ENCODE results near the gene PTBP1. TPM values are rescaled to one million over a fixed set of nuclear protein-coding genes. Genes with fewer than 3 reads are reported as not detected.

The PTBP1 gene
- total RNA-seq, 2 experiments from 2014 or later, result 584 to 738 TPM

DNA sequence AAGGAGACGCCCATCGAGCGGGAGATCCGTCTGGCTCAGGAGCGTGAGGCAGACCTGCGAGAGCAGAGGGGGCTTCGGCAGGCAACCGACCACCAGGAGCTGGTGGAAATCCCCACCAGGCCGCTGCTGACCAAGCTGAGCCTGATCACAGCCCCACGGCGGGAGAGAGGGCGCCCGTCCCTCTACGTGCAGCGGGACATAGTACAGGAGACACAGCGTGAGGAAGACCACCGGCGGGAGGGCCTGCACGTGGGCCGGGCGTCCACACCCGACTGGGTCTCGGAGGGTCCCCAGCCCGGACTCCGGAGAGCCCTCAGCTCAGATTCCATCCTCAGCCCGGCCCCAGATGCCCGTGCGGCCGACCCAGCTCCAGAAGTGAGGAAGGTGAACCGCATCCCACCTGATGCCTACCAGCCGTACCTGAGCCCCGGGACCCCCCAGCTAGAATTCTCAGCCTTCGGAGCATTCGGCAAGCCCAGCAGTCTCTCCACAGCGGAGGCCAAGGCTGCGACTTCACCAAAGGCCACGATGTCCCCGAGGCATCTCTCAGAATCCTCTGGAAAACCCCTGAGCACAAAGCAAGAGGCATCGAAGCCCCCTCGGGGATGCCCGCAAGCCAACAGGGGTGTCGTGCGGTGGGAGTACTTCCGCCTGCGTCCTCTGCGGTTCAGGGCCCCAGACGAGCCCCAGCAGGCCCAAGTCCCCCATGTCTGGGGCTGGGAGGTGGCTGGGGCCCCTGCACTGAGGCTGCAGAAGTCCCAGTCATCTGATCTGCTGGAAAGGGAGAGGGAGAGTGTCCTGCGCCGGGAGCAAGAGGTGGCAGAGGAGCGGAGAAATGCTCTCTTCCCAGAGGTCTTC lies 39.2 kb upstream of the PTBP1 start:
- no peak overlapping the region for H3K4me3 Mint-ChIP-seq
- POLR2A ChIA-PET, result no interaction called here
- no peak for DNase-seq
- H3K27me3 Mint-ChIP-seq, result no peaks in the 10 kb centered on the region
- intact Hi-C loops (cut with DNase I, micrococcal nuclease), result no loop called here
- no peak for ATAC-seq
- peaks cover under 1% of the 10 kb centered on the region for H3K4me1 Mint-ChIP-seq
- CTCF ChIA-PET, result no interaction called here
- no peaks in the 10 kb centered on the region for H3K36me3 Mint-ChIP-seq (ENCODE audit: low read depth)
- H3K9me3 Mint-ChIP-seq (ENCODE audit: low read depth), result peaks cover 6% of the 10 kb centered on the region
- H3K27ac Mint-ChIP-seq, result no peak overlapping the region

DNA sequence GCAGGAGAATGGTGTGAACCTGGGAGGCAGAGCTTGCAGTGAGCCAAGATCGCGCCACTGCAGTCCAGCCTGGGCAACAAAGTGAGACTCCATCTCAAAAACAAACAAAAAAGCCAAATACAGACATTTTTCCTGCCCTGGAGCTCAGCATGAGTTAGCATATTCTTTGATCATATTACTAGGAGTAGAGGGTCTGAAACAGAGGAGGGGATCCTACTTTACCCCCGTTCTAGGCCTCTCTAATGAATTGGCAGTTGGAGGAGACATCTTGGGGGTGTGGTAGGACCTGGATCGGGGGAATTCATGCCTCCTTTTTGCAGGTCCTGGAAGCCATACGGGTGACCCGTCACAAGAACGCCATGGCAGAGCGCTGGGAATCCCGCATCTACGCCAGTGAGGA lies 34.1 kb upstream of the PTBP1 start:
- DNase-seq (no peak), ATAC-seq (no peak)
- Mint-ChIP-seq H3K27ac (no peak overlapping the region), H3K36me3 (ENCODE audit: low read depth) (no peaks in the 10 kb centered on the region), H3K4me1 (no peaks in the 10 kb centered on the region), H3K4me3 (no peak overlapping the region), H3K9me3 (ENCODE audit: low read depth) (peaks cover 6% of the 10 kb centered on the region), H3K27me3 (no peaks in the 10 kb centered on the region)
- ChIA-PET CTCF (interaction anchor here (0.6 to 1.0 kb wide), 4 partner anchors 9 to 682 kb away, joined by 3 read pairs; no protein-coding TSS in a partner anchor), POLR2A (no interaction called here)
- intact Hi-C loops (cut with DNase I, micrococcal nuclease), result no loop called here

DNA sequence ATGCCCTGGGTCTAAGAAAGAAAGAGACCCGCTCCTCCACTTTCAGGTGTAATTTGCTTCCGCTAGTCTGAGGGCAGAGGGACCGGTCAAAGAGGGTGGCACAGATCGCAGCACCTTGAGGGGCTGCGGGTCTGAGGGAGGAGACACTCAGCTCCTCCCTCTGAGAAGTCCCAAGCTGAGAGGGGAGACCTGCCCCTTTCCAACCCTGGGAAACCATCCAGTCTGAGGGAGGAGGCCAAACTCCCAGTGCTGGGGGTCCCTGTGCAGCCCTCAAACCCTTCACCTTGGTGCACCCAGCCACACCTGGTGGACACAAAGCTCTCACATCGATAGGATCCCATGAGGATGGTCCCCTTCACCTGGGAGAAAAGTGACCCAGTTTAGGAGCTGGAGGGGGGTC lies 33.4 kb upstream of the PTBP1 start:
- intact Hi-C loops (cut with DNase I, micrococcal nuclease), result no loop called here
- no peaks in the 10 kb centered on the region for H3K36me3 Mint-ChIP-seq (ENCODE audit: low read depth)
- POLR2A ChIA-PET, result no interaction called here
- no peak overlapping the region for H3K4me3 Mint-ChIP-seq
- H3K9me3 Mint-ChIP-seq (ENCODE audit: low read depth), result peaks cover 3% of the 10 kb centered on the region
- ATAC-seq (no peak), DNase-seq (no peak)
- H3K27ac Mint-ChIP-seq, result no peak overlapping the region
- H3K4me1 Mint-ChIP-seq, result no peaks in the 10 kb centered on the region
- CTCF ChIA-PET, result interaction anchor here (0.6 to 1.0 kb wide), 3 partner anchors 8 to 681 kb away, joined by 3 read pairs; no protein-coding TSS in a partner anchor
- no peaks in the 10 kb centered on the region for H3K27me3 Mint-ChIP-seq

DNA sequence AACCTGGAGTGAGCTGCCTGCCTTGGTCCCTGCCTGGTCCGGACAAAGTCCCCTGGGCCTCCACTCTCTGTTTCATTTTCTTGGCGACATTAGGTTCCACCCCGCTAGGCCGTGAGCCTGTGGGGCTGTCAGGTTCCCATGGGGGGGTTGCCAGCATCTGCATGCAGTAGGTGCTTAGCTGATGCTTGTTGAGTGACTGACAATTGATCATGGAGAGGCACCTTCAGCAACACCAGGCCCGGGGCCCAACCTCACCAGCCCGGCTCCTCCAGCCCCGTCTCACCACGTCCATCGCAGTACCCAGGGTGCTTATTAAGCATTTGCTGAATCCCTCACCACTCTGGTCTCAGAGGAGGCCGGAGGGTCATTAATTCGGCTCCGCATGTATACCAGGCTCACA lies 33.0 kb upstream of the PTBP1 start:
- DNase-seq (no peak), ATAC-seq (no peak)
- Mint-ChIP-seq H3K4me3 (no peak overlapping the region), H3K4me1 (no peaks in the 10 kb centered on the region), H3K9me3 (ENCODE audit: low read depth) (peaks cover 3% of the 10 kb centered on the region), H3K27ac (no peak overlapping the region), H3K36me3 (ENCODE audit: low read depth) (no peaks in the 10 kb centered on the region), H3K27me3 (no peaks in the 10 kb centered on the region)
- ChIA-PET POLR2A (no interaction called here), CTCF (interaction anchor here (0.8 kb wide), 1 partner anchor 8 kb away, joined by 3 read pairs; no protein-coding TSS in a partner anchor)
- intact Hi-C loops (cut with DNase I, micrococcal nuclease), result no loop called here

DNA sequence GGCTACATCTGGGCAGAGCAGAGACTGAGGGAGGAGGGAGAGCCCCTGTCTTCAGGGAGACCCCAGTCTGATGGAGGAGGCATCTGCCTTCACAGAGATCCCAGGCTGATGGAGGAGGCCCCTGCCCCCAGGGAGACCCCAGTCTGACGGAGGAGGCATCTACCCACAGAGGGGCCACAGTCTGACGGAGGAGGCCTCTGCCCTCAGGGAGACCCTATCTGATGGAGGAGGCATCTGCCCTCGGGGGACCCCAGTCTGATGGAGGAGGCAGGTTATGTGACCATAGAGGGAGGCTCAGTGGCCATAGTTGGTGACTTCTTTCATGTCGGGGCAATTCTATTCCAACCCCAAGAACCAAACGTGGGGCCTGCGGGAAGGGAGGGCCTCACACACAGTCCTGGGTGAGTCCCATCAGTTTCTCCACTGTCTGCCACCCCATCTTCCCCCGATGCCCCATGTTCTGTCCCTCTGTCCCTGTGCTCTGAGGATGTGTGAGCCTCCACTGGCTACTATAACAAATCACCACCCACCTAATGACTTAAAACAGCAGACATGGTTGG lies 32.0 kb upstream of the PTBP1 start:
- no peak overlapping the region for H3K4me3 Mint-ChIP-seq
- no peak overlapping the region for H3K27ac Mint-ChIP-seq
- ChIA-PET CTCF (no interaction called here), POLR2A (no interaction called here)
- intact Hi-C loops (cut with DNase I, micrococcal nuclease), result no loop called here
- ATAC-seq (no peak), DNase-seq (no peak)
- H3K9me3 Mint-ChIP-seq (ENCODE audit: low read depth), result no peaks in the 10 kb centered on the region
- peaks cover under 1% of the 10 kb centered on the region for H3K4me1 Mint-ChIP-seq
- no peaks in the 10 kb centered on the region for H3K27me3 Mint-ChIP-seq
- H3K36me3 Mint-ChIP-seq (ENCODE audit: low read depth), result no peaks in the 10 kb centered on the region

DNA sequence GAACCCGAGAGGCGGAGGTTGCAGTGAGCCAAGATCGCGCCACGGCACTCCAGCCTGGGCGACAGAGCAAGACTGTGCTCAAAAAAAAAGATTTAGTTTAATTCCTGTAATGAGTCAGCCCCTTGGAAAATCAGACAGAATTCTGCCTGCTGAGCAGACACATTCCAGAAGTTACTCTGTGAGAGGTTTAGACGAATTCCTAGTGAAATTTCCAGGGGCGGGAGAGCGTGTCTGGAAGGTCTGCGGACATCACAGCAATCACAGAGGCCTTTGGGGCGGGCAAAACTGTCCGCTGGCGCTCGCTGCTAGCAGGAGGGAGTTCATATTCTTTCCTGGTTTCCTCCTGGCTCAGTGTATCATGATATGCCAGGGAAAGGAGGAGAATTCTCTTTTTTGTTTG lies 28.8 kb upstream of the PTBP1 start:
- CTCF ChIA-PET, result interaction anchor here (0.6 kb wide), 1 partner anchor 257 kb away, joined by 3 read pairs; no protein-coding TSS in a partner anchor
- DNase-seq, result no peak
- POLR2A ChIA-PET, result no interaction called here

DNA sequence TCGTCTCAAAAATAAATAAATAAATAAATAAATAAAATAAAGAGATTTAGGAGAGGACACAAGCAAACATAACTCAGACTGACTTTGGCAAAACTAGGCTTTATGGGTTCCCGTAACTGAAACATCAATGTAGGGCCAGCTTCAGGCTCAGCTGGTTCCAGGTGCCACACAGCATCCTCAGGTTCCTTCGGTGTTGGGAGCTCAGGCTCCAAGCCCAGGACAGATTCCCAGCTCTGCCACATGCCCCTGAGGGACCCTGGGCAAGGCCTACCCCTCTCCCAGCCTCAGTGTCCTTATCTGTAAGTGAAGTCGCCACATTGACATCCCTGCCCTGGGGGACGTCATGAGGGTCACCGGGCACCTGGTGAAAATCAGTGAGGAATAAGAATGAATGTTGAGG lies 27.6 kb upstream of the PTBP1 start:
- Mint-ChIP-seq H3K4me3 (no peak overlapping the region), H3K27me3 (no peaks in the 10 kb centered on the region), H3K27ac (no peak overlapping the region), H3K4me1 (peaks cover 2% of the 10 kb centered on the region), H3K36me3 (ENCODE audit: low read depth) (no peaks in the 10 kb centered on the region), H3K9me3 (ENCODE audit: low read depth) (no peaks in the 10 kb centered on the region)
- POLR2A ChIA-PET, result no interaction called here
- intact Hi-C loops (cut with DNase I, micrococcal nuclease), result loop anchor here (1.0 to 10.0 kb wide), 9 partner anchors 27 to 232 kb away; partner anchors contain the start of genes CFD (in 1 of the 2), ELANE (in 1 of the 2), PRTN3 (in 1 of the 2) and PTBP1 (in 1 of the 2)
- CTCF ChIA-PET, result interaction anchor here (0.6 to 1.0 kb wide), 3 partner anchors 215 to 259 kb away, joined by 3 to 5 read pairs (median 3); partner anchors contain the start of gene WDR18
- ATAC-seq (no peak), DNase-seq (no peak)

More for the DNA sequence above, 28.8 kb upstream of the PTBP1 start:
- no peak overlapping the region for H3K27ac Mint-ChIP-seq
- peaks cover 2% of the 10 kb centered on the region for H3K4me1 Mint-ChIP-seq
- no peak for ATAC-seq
- H3K36me3 Mint-ChIP-seq (ENCODE audit: low read depth), result no peaks in the 10 kb centered on the region
- H3K4me3 Mint-ChIP-seq, result no peak overlapping the region
- no peaks in the 10 kb centered on the region for H3K9me3 Mint-ChIP-seq (ENCODE audit: low read depth)
- H3K27me3 Mint-ChIP-seq, result no peaks in the 10 kb centered on the region
- intact Hi-C loops (cut with DNase I, micrococcal nuclease), result no loop called here

DNA sequence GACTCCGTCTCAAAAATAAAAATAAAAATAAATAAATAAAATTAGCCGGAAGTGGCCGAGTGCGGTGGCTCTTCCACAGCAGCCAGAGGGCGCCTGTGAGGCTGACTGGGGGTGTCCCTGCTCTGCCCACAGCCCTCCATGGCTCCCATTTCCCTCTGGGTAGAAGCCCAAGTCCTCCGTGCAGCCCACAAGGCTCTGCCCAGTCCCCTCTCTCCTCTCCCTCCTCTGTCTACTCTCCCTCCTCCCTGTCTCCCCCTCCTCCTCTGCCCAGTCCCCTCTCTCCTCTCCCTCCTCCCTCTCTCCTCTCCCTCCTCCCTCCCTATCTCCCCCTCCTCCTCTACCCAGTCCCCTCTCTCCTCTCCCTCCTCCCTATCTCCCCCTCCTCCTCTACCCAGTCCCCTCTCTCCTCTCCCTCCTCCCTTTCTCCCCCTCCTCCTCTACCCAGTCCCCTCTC lies 25.9 kb upstream of the PTBP1 start:
- ATAC-seq, result peak; percentile 76
- ChIA-PET CTCF (interaction anchor here (1.2 kb wide), 2 partner anchors 46 to 68 kb away, joined by 3 to 4 read pairs; no protein-coding TSS in a partner anchor), POLR2A (interaction anchor here (0.7 kb wide), 1 partner anchor 34 kb away, joined by 3 read pairs; no protein-coding TSS in a partner anchor)
- DNase-seq, result peak; percentile 73
- no peaks in the 10 kb centered on the region for H3K9me3 Mint-ChIP-seq (ENCODE audit: low read depth)
- intact Hi-C loops (cut with DNase I, micrococcal nuclease), result loop anchor here (2.0 to 10.0 kb wide), 5 partner anchors 25 to 211 kb away; partner anchors contain the start of genes CFD (in 1 of the 2), ELANE (in 1 of the 2), PRTN3 (in 1 of the 2) and PTBP1 (in 1 of the 2)
- H3K27me3 Mint-ChIP-seq, result no peaks in the 10 kb centered on the region
- no peaks in the 10 kb centered on the region for H3K36me3 Mint-ChIP-seq (ENCODE audit: low read depth)
- peaks cover 2% of the 10 kb centered on the region for H3K4me1 Mint-ChIP-seq
- no peak overlapping the region for H3K27ac Mint-ChIP-seq
- H3K4me3 Mint-ChIP-seq, result no peak overlapping the region

DNA sequence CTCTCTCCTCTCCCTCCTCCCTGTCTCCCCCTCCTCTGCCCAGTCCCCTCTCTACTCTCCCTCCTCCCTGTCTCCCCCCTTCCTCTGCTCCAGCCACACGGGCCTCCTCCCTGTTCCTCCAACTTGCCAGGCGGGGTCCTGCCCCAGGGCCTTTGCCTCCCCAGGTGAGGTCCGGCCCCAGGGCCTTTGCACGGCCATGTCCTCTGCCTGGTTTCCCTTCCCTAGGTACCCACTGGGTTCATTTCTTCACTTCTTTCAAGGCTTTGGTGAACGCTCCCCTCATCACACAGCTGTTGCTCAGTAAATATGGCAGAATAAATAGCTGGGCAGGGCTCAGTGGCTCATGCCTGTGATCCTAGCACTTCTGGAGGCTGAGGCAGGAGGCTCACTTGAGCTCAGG lies 25.2 kb upstream of the PTBP1 start:
- Mint-ChIP-seq H3K27me3 (no peaks in the 10 kb centered on the region), H3K36me3 (ENCODE audit: low read depth) (no peaks in the 10 kb centered on the region), H3K4me1 (peaks cover 2% of the 10 kb centered on the region), H3K27ac (no peak overlapping the region), H3K4me3 (no peak overlapping the region), H3K9me3 (ENCODE audit: low read depth) (no peaks in the 10 kb centered on the region)
- DNase-seq, result no peak
- CTCF ChIA-PET, result interaction anchor here (0.6 to 1.0 kb wide), 2 partner anchors 8 to 152 kb away, joined by 3 read pairs; no protein-coding TSS in a partner anchor
- ATAC-seq, result no peak
- POLR2A ChIA-PET, result no interaction called here
- intact Hi-C loops (cut with DNase I, micrococcal nuclease), result loop anchor here (5.0 to 10.0 kb wide), 3 partner anchors 70 to 210 kb away; partner anchors contain the start of genes CFD (in 1 of the 2), ELANE (in 1 of the 2), PRTN3 (in 1 of the 2) and WDR18 (in 1 of the 2)

DNA sequence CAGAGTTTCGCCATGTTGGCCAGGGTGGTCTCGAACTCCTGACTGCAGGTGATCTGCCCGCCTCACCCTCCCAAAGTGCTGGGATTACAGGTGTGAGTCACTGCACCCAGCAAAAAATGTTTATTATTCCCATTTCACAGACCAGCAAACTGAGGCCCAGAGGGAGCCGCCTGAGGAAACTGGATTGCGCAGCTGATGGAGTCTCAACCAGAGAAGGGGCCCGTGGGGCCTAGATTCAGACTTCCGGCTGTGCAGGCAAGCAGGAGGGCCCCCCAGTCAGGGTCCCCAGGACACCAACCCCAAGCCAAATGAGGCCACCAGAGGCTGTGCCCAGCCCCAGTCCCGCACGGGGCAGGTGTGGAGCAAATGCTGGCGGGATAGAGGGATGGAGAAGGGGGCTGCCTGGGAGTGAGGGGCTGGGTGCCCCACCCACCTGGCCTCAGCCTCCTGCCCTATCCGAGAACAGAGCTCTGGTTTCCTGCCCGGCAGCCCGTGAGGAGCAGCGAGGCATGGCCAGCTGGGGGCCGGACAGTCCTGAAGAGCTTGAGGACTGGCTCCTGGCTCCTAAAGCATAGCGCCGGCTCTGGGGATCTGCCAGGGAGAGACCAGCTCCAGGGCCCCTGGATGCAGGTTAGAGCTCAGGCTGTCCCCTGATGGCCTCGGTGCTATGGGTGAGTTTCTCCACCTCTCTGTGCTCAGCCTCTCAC lies 24.4 kb upstream of the PTBP1 start:
- Mint-ChIP-seq H3K36me3 (ENCODE audit: low read depth) (no peaks in the 10 kb centered on the region), H3K9me3 (ENCODE audit: low read depth) (no peaks in the 10 kb centered on the region), H3K27me3 (no peaks in the 10 kb centered on the region), H3K27ac (no peak overlapping the region), H3K4me1 (peaks cover 2% of the 10 kb centered on the region), H3K4me3 (no peak overlapping the region)
- POLR2A ChIA-PET, result interaction anchor here (0.6 kb wide), 1 partner anchor 136 kb away, joined by 3 read pairs; no protein-coding TSS in a partner anchor
- ATAC-seq (no peak), DNase-seq (no peak)
- intact Hi-C loops (cut with DNase I, micrococcal nuclease), result loop anchor here (5.0 to 10.0 kb wide), 3 partner anchors 69 to 209 kb away; partner anchors contain the start of genes CFD (in 1 of the 2), ELANE (in 1 of the 2), PRTN3 (in 1 of the 2) and WDR18 (in 1 of the 2)
- CTCF ChIA-PET, result interaction anchor here (0.6 to 1.2 kb wide), 3 partner anchors 9 to 151 kb away, joined by 3 to 5 read pairs (median 3); no protein-coding TSS in a partner anchor

DNA sequence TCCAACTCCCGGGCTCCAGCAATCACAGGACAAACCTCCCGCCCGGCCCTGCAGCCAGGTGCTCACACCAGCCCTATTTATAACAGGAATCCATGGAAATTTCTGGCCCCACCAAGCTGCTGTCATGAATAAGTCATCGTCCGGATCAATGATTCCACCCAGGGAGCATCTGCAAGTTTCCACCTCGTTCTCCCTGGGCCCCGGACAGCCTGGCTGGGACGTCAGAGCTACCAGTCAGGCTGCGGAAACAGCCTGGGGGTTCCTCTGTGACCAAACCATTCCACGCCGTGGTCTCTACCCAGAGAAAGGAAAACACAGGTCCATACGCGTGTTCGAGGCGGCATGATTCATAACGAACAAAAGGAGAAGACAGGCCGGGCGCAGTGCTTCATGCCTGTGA lies 20.7 kb upstream of the PTBP1 start:
- no peaks in the 10 kb centered on the region for H3K36me3 Mint-ChIP-seq (ENCODE audit: low read depth)
- no peaks in the 10 kb centered on the region for H3K9me3 Mint-ChIP-seq (ENCODE audit: low read depth)
- H3K27ac Mint-ChIP-seq, result no peak overlapping the region
- no peaks in the 10 kb centered on the region for H3K4me1 Mint-ChIP-seq
- no peak for ATAC-seq
- peaks cover 2% of the 10 kb centered on the region for H3K27me3 Mint-ChIP-seq
- intact Hi-C loops (cut with DNase I, micrococcal nuclease), result loop anchor here in 1 of 2 experiments (10.0 kb wide), 1 partner anchor 78 kb away; the partner anchor contains the start of genes CFD and ELANE
- CTCF ChIA-PET, result no interaction called here
- POLR2A ChIA-PET, result no interaction called here
- no peak for DNase-seq
- H3K4me3 Mint-ChIP-seq, result no peak overlapping the region
